Loucy (cell line): ENCODE measurements around the gene DCHS2.

Source experiments
- H2AFZ ChIP-seq: fragments of 200-600 bp; sonication (generic); 2 replicates; pipeline ENCODE4 v1.6.0; 2016; ENCODE audit warnings: antibody characterized with exemption, mild to moderate bottlenecking, low read length, moderate library complexity
- H3F3A ChIP-seq: fragments of 200-600 bp; 2 replicates; pipeline ENCODE4 v1.6.0; 2016; ENCODE audit warnings: antibody characterized with exemption, low read depth, mild to moderate bottlenecking
- H3K27me3 ChIP-seq: fragments of 200-600 bp; sonication (generic); 2 replicates; pipeline ENCODE4 v1.6.1; 2014; ENCODE audit warnings: low read length, mild to moderate bottlenecking; ENCODE audit not compliant: insufficient read depth, poor library complexity, severe bottlenecking
- H3K36me3 ChIP-seq: fragments of 200-600 bp; sonication (generic); 2 replicates; pipeline ENCODE4 v1.6.1; 2016; ENCODE audit warnings: low read length; ENCODE audit not compliant: insufficient read depth
- H3K4me1 ChIP-seq: fragments of 200-600 bp; sonication (generic); 2 replicates; pipeline ENCODE4 v1.5.1; 2014; ENCODE audit warnings: low read length, mild to moderate bottlenecking; ENCODE audit not compliant: insufficient read depth, poor library complexity, severe bottlenecking
- H3K4me2 ChIP-seq: fragments of 200-600 bp; sonication (generic); 2 replicates; pipeline ENCODE4 v1.6.0; 2014; ENCODE audit warnings: antibody characterized with exemption, low read length, low read depth, mild to moderate bottlenecking; ENCODE audit not compliant: poor library complexity, severe bottlenecking
- H3K4me3 ChIP-seq: fragments of 200-600 bp; sonication (generic); 2 replicates; pipeline ENCODE4 v1.5.1; 2014; ENCODE audit warnings: low read length, mild to moderate bottlenecking, mixed read lengths; ENCODE audit not compliant: poor library complexity, severe bottlenecking
- H3K79me2 ChIP-seq: fragments of 200-600 bp; sonication (generic); 2 replicates; pipeline ENCODE4 v1.6.1; 2014; ENCODE audit warnings: low read length; ENCODE audit not compliant: insufficient read depth
- H3K9ac ChIP-seq: fragments of 200-600 bp; sonication (generic); 2 replicates; pipeline ENCODE4 v1.6.0; 2014; ENCODE audit warnings: mild to moderate bottlenecking, low read depth, low read length, moderate library complexity; ENCODE audit not compliant: poor library complexity, severe bottlenecking
- H3K9me2 ChIP-seq: fragments of 200-600 bp; sonication (generic); replicated peaks from 2 replicates; pipeline ENCODE4 v1.6.1; 2016; ENCODE audit warnings: low read depth, low read length, mixed read lengths
- H3K9me3 ChIP-seq: fragments of 200-600 bp; sonication (generic); 2 replicates; pipeline ENCODE4 v1.6.1; 2014; ENCODE audit warnings: mild to moderate bottlenecking, antibody characterized with exemption, low read length, low read depth; ENCODE audit not compliant: insufficient read depth
- H4K20me1 ChIP-seq: fragments of 200-600 bp; sonication (generic); 2 replicates; pipeline ENCODE4 v1.6.0; 2014; ENCODE audit warnings: antibody characterized with exemption, low read length, mild to moderate bottlenecking; ENCODE audit not compliant: insufficient read depth, poor library complexity, severe bottlenecking
- CTCF ChIP-seq: fragments of 200-600 bp; sonication (generic); conservative IDR thresholded peaks from 2 replicates; pipeline ENCODE4 v1.5.1; 2014; ENCODE audit warnings: mild to moderate bottlenecking, antibody characterized with exemption, low read length
- EZH2phosphoT487 ChIP-seq: fragments of 200-600 bp; IDR thresholded peaks from 2 replicates; pipeline ENCODE4 v1.6.1; 2018; ENCODE audit warnings: antibody characterized with exemption, mild to moderate bottlenecking, moderate library complexity, borderline replicate concordance

The DCHS2 gene

GRCh38 chr4:154414371-154414770 is 77.2 kb downstream of the DCHS2 start:
- no peaks in the 10 kb centered on the region for H3K36me3 ChIP-seq
- no peak overlapping the region for H2AFZ ChIP-seq
- H3K4me1 ChIP-seq: peaks cover 9% of the 10 kb centered on the region
- no peaks in the 10 kb centered on the region for H3F3A ChIP-seq
- TF ChIP-seq CTCF: no peak
- no peak for TF ChIP-seq EZH2phosphoT487
- H3K79me2 ChIP-seq: no peaks in the 10 kb centered on the region
- H3K27me3 ChIP-seq: no peaks in the 10 kb centered on the region
- H3K9ac ChIP-seq: no peak overlapping the region
- no peak overlapping the region for H3K4me2 ChIP-seq
- H3K9me2 ChIP-seq: no peaks in the 10 kb centered on the region
- H3K9me3 ChIP-seq: no peaks in the 10 kb centered on the region
- no peak overlapping the region for H3K4me3 ChIP-seq
- H4K20me1 ChIP-seq: no peaks in the 10 kb centered on the region

GRCh38 chr4:154407443-154407842 is 84.2 kb downstream of the DCHS2 start:
- H3K4me3 ChIP-seq: no peak overlapping the region
- no peaks in the 10 kb centered on the region for H3K9me2 ChIP-seq
- no peaks in the 10 kb centered on the region for H3K79me2 ChIP-seq
- H3K27me3 ChIP-seq: no peaks in the 10 kb centered on the region
- no peaks in the 10 kb centered on the region for H4K20me1 ChIP-seq
- H2AFZ ChIP-seq: no peak overlapping the region
- no peak for TF ChIP-seq EZH2phosphoT487
- TF ChIP-seq CTCF: no peak
- no peaks in the 10 kb centered on the region for H3K9me3 ChIP-seq
- H3K9ac ChIP-seq: no peak overlapping the region
- no peaks in the 10 kb centered on the region for H3K36me3 ChIP-seq
- H3K4me1 ChIP-seq: no peaks in the 10 kb centered on the region
- H3K4me2 ChIP-seq: no peak overlapping the region
- H3F3A ChIP-seq: no peaks in the 10 kb centered on the region

- no peaks in the 10 kb centered on the region for H3K9me2 ChIP-seq
- H3K9ac ChIP-seq: no peak overlapping the region
- no peaks in the 10 kb centered on the region for H3K4me1 ChIP-seq
These were observed 85.4 kb downstream of the DCHS2 start for GRCh38 chr4:154406018-154406795.

More at GRCh38 chr4:154406018-154406795, 85.4 kb downstream of the DCHS2 start:
- TF ChIP-seq CTCF (no peak), EZH2phosphoT487 (no peak)
- H3K36me3 ChIP-seq: no peaks in the 10 kb centered on the region
- no peaks in the 10 kb centered on the region for H3K27me3 ChIP-seq
- H3K9me3 ChIP-seq: no peaks in the 10 kb centered on the region
- no peaks in the 10 kb centered on the region for H4K20me1 ChIP-seq
- H3K79me2 ChIP-seq: no peaks in the 10 kb centered on the region
- H3K4me2 ChIP-seq: no peak overlapping the region
- H3F3A ChIP-seq: no peaks in the 10 kb centered on the region
- H3K4me3 ChIP-seq: no peak overlapping the region
- H2AFZ ChIP-seq: no peak overlapping the region
